SKM-1 (cell line): Measurements from ENCODE around the gene OLFML2B.
A peak's percentile ranks its signal among the peaks of the same experiment; 100 is the strongest.
"Not testable (repeated sequence)": the region's sequence is repeated elsewhere in the genome, so short reads cannot be mapped to it uniquely, and the experiment has no call there.

ENCODE experiments used
- DNase-seq: peaks from one replicate; lab custom pipeline; 2025; ENCODE audit not compliant: unreplicated experiment; lab: John Stamatoyannopoulos, UW

OLFML2B gene

GRCh38 chr1:162023547-162024501, at the start of gene OLFML2B:
Gene OLFML2B (minus strand): TSS chr1:162023869. CDS start chr1:162023430, 439 bp downstream.
- DNase-seq, result peak; percentile 55

- no peak for DNase-seq
Measured at GRCh38 chr1:162072740-162073139, 49.1 kb upstream of the OLFML2B start.

- no peak for DNase-seq
Measured at GRCh38 chr1:162070825-162071224, 47.2 kb upstream of the OLFML2B start.

- DNase-seq, result no peak
Measured at GRCh38 chr1:162070094-162070748, 46.6 kb upstream of the OLFML2B start.

- peak; percentile 80 for DNase-seq
Measured at GRCh38 chr1:162069334-162070093, 45.8 kb upstream of the OLFML2B start, which contains the start of gene NOS1AP. Gene NOS1AP (plus strand): TSS chr1:162069691. CDS start chr1:162070178, 487 bp downstream.

GRCh38 chr1:162068301-162068700, 44.6 kb upstream of the OLFML2B start:
- no peak for DNase-seq

GRCh38 chr1:162067466-162067865, 43.8 kb upstream of the OLFML2B start:
- no peak for DNase-seq

GRCh38 chr1:162066836-162067235, 43.2 kb upstream of the OLFML2B start:
- DNase-seq, result not testable (repeated sequence)

- DNase-seq, result no peak
Measured at GRCh38 chr1:162065016-162065415, 41.3 kb upstream of the OLFML2B start.

GRCh38 chr1:162062542-162063015, 38.9 kb upstream of the OLFML2B start:
- no peak for DNase-seq

GRCh38 chr1:162060314-162060713, 36.6 kb upstream of the OLFML2B start:
- no peak for DNase-seq

GRCh38 chr1:162059721-162060120, 36.1 kb upstream of the OLFML2B start:
- DNase-seq, result no peak

GRCh38 chr1:162056579-162056978, 32.9 kb upstream of the OLFML2B start:
- no peak for DNase-seq

GRCh38 chr1:162056043-162056442, 32.4 kb upstream of the OLFML2B start:
- DNase-seq, result peak; percentile 87

- no peak for DNase-seq
Measured at GRCh38 chr1:162055062-162055461, 31.4 kb upstream of the OLFML2B start.

- DNase-seq, result not testable (repeated sequence)
Measured at GRCh38 chr1:162053949-162054348, 30.3 kb upstream of the OLFML2B start.

- DNase-seq, result no peak
Measured at GRCh38 chr1:162046921-162047320, 23.3 kb upstream of the OLFML2B start.

- no peak for DNase-seq
Measured at GRCh38 chr1:162042361-162042760, 18.7 kb upstream of the OLFML2B start.

GRCh38 chr1:162040657-162041056, 17.0 kb upstream of the OLFML2B start:
- peak; percentile 48 for DNase-seq

GRCh38 chr1:162040001-162040400, 16.3 kb upstream of the OLFML2B start:
- no peak for DNase-seq

- no peak for DNase-seq
Measured at GRCh38 chr1:162038624-162039023, 15.0 kb upstream of the OLFML2B start.
